Endometrial microvascular endothelial cells (primary cell): ENCODE measurements around the gene ERAS. TPM values are rescaled to one million over a fixed set of nuclear protein-coding genes. Genes with fewer than 3 reads are reported as not detected.

Source experiments
- in situ Hi-C: cut with HindIII; loops from 2 replicates; pipeline ENCODE4 v1.10.0; 2017; ENCODE audit warnings: low sequenced_read_pairs, low pct_unique_long_range_greater_than_20kb; ENCODE audit errors: inconsistent ontology term
- total RNA-seq: library from RNA; depleted of rRNA; stranded (reverse); fragments of >200 nt; gene quantifications from one replicate; pipeline ENCODE4 v1.2.3, GENCODE V29; 2015; ENCODE audit errors: inconsistent ontology term

Gene ERAS
- total RNA-seq = not detected

DNA sequence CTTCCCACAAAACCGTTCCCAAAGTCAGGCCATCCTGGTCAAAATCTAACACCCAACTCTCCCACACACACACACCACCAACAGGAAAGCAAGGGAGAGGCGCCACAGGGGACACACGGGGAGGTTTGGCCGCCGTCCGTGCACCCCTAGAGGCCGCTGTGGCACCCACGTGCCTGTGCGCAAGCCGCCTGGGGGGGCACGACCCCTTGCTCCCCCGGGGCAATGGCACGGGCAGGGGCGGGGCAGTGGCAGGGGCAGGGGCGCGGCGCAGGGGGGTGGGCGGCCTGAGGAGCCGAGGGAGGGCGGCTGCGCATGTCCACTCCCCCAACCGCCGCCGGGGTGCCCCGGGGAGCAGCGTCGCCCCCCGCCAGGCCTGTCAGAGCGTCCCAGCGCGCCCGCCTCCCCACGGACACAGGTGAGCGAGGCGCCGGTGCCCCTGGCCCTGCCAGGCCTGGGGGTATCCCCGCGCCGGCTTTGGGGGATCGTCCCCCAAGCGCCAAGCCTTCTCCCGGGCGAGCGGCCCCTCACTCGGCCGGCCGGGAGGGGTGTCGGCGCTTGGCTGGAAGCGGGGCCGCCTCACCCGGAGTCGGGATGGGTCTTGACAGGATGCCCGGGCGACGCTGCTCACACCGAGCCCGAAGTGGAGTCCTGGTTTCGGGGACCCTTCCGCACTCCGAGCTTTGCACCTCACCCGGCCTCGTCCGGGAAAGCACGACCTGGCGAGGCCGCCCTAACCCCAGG lies at the start of gene ERAS:
TSS of gene ERAS (plus strand) at position 379 of the 741 bp plus-strand sequence. CDS start 2,611 bp downstream, outside the sequence.
- in situ Hi-C loops = no loop called here

DNA sequence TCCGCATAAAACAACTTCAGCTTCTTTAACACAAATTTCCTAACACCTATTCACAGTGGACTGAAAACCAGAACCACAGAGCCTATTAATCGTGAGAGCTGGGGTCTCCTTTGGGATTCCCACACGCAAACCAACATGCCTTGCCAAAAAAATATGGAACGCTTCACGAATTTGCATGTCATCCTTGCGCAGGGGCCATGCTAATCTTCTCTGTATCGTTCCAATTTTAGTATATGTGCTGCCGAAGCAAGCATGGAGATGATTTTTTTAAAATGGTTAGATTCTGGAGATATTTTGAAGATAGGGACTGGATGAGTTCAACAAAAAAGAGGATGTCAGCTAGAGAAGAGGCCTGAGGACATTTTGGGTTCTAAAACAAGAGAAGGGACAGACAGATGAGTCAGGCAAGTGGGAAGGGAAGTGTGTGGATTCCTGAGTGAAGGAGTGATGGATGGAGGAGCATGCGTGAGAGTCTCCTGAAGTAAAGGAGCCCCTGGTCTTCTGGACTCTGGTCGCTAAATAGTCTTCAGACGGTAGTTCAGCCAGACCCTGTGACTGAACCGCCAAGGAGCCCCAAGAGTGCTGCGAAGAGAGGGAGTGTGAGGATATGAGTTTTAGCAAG lies 49.4 kb upstream of the ERAS start:
- in situ Hi-C loops = no loop called here

DNA sequence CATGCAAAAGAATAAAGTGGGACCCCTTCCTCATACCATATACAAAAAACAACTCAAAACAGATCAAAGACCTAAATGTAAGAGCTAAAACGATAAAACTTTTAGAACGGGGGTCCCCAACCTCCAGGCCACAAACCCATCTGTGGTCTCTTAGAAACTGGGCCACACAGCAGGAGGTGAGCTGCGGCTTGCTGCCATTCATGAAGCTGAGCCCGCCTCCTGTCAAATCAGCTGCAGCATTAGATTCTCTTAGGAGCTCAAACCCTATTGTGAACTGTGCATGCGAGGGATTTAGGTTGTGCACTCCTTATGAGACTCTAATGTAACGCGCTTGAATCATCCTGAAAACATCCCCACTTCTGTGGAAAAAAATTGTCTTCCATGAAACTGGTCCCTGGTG lies 46.9 kb upstream of the ERAS start:
- in situ Hi-C loops = no loop called here

DNA sequence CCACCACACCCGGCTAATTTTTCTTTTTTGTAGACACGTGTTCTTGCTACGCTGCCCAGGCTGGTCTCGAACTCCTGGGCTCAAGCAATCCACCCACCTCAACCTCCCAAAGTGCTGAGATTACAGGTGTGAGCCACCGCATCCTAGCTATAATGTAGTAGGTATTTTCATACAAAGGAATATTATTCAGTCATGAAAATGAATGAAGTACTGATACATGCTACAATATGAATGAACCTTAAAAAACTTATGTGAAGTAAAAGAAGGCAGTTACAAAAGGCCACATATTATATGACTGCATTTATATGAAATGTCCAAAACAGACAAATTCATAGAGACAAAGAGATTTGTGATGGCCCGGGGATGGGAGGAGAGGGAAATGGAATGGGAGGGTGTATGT lies 44.6 kb upstream of the ERAS start:
- in situ Hi-C loops = no loop called here

- in situ Hi-C loops = no loop called here
Measured at GRCh38 chrX:48782216-48782615, 44.1 kb upstream of the ERAS start.

- in situ Hi-C loops = no loop called here
Measured at GRCh38 chrX:48782795-48783194, 43.5 kb upstream of the ERAS start.

GRCh38 chrX:48784726-48785125 lies 41.6 kb upstream of the ERAS start:
- in situ Hi-C loops = no loop called here

DNA sequence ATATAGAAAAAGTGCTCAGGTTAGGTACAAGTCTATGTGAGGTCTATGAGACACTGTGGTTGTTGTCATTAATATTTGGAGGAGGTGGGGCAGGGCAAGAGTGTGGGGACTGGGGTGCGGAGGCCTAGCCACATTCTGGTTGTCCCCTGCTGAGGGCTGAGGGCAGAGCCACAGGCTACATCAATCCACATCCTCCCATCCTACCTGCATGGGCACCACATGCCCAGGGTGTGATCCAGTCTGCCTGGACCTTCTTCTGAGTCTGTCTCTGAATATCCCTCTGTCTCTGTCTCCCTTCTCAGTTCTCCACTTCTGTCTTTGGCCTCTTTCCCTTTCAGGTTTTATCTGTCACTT lies 41.1 kb upstream of the ERAS start:
- in situ Hi-C loops = no loop called here

DNA sequence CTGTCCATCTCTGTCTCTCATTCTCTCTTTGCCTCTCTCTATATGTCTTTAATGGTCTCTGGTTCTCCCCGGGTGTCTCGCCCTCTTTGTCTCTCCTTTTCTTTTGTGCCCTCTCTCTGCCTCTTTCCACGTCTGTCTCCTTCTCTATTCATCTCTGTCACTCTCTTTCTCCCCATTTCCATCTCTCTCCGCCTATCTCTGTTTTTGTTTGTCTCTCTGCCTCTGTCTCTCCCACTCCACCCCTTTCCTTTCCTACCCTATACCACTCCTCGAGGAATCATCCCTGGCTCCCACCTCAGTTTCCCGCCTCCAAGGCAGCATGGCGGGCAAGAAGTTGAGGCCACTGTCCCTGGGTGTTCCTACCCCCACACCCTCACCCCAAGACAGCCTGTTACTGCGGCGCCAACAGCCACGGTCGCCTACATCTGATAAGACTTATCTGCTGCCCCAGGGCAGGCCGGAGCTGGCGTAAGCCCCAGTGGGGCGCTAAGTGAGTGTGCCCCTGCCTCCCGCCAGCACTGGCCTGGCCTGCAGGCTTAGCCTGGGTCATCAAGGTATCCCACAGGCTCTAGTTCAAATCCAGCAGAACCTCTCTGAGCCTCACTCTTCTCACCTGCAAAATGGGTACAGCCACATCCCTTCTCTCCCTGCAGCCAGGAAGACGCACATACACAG lies 40.6 kb upstream of the ERAS start:
- in situ Hi-C loops = no loop called here

DNA sequence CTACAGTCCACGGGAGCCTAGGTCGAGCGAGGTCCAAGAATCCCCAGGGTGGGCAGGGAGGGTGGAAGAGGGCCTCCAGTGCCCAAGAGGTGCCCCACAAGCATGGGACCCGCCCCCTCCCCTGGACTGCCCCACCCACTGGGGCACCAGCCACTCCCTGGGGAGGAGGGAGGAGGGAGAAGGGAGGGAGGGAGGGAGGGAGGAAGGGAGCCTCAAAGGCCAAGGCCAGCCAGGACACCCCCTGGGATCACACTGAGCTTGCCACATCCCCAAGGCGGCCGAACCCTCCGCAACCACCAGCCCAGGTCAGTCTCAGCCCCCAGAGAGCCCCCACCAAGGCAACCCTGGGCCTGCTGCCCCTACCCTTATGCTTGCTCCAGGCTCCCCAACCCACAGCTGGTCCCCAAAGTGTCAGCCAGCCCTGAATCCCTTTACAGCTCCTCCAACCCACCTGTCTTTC lies 39.9 kb upstream of the ERAS start, which contains the start of gene GATA1:
TSS of gene GATA1 (plus strand) at position 250 of the 460 bp plus-strand sequence. CDS start 4,520 bp downstream, outside the sequence.
- in situ Hi-C loops = no loop called here

DNA sequence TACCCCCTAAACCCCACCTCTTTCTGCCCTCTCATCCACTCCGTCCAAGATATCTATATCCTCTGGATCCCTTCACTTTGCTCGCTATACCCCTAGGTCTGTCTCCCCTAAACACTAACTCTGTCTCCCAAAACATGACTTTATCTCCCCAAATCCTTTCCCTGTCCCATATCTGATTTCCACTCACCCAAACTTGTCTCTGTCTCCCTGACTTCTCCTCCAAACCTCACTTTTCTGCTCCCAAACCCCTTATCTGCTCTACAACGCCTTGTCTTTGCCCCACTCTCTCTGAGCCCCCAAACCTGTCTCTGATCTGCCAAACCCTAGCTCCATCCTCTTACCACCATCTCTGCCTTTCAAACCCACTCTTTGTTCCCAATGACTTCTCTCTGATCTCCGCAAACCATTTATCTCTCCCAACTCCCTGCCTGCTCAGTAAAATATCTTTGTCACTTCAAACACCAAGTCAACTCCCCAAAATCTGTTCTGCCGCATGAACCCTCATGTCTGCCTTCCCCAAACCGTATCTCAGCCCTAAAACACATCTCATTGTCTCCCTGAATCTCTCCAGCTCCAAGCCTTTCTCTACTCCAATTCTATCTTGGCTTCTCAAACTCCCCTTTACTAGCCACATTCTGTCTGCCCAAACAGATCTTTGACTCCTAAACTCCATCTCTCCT lies 39.3 kb upstream of the ERAS start:
- in situ Hi-C loops = no loop called here

- in situ Hi-C loops = no loop called here
Measured at GRCh38 chrX:48787505-48788443, 38.5 kb upstream of the ERAS start.

- in situ Hi-C loops = no loop called here
Measured at GRCh38 chrX:48789366-48790220, 36.7 kb upstream of the ERAS start.

DNA sequence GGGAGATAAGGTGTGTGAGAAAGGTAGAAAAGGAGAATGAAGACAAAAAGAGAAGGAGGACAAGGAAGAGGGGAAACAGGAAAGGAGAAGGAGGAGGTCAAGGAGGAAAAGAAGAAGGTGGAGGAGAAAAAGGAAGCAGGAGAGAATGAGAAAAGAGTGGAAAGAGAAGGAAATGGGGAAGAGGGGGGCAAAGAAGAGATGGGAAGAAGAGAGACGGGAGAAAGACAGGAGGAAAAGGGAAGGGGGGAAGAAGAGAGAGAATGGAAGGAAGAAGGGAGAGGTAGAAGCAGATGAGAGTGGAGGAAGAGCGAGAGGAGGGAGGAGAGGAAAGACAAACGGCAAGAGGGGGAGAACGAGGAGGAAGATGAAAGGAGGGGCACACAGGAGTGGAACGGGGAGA lies 35.8 kb upstream of the ERAS start:
- in situ Hi-C loops = no loop called here

- in situ Hi-C loops = no loop called here
Measured at GRCh38 chrX:48791063-48791820, 35.1 kb upstream of the ERAS start.

GRCh38 chrX:48792219-48792618 lies 34.1 kb upstream of the ERAS start:
- in situ Hi-C loops = no loop called here

DNA sequence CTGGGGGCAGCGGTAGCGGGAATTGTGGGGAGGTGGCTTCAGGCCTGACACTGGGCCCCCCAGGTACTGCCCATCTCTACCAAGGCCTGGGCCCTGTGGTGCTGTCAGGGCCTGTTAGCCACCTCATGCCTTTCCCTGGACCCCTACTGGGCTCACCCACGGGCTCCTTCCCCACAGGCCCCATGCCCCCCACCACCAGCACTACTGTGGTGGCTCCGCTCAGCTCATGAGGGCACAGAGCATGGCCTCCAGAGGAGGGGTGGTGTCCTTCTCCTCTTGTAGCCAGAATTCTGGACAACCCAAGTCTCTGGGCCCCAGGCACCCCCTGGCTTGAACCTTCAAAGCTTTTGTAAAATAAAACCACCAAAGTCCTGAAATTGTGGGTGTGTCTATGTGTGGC lies 32.4 kb upstream of the ERAS start:
- in situ Hi-C loops = no loop called here
